SJCRH30 (cell line): ENCODE measurements around the gene OSBP2. TPM values are rescaled to one million over a fixed set of nuclear protein-coding genes. Genes with fewer than 3 reads are reported as not detected.

Experiments
- DNase-seq, 2 experiments: peaks; one replicate each; pipeline ENCODE4 v3.0.0-alpha.2; 2015 to 2020
- H3K27ac ChIP-seq: fragments of 250-450 bp; sonication (Bioruptor Pico); 2 replicates; pipeline ENCODE4 v1.5.1; 2020; ENCODE audit warnings: mild to moderate bottlenecking, moderate library complexity
- H3K27me3 ChIP-seq: fragments of 250-450 bp; sonication (Bioruptor Pico); 2 replicates; pipeline ENCODE4 v1.5.1; 2020; ENCODE audit warnings: mild to moderate bottlenecking, moderate library complexity
- H3K36me3 ChIP-seq: fragments of 250-450 bp; sonication (Bioruptor Pico); 2 replicates; pipeline ENCODE4 v1.5.1; 2020; ENCODE audit warnings: mild to moderate bottlenecking, moderate library complexity
- H3K4me1 ChIP-seq: fragments of 250-450 bp; sonication (Bioruptor Pico); 2 replicates; pipeline ENCODE4 v1.5.1; 2020; ENCODE audit warnings: mild to moderate bottlenecking, moderate library complexity
- H3K4me3 ChIP-seq: fragments of 250-450 bp; sonication (Bioruptor Pico); 2 replicates; pipeline ENCODE4 v1.5.1; 2020; ENCODE audit warnings: mild to moderate bottlenecking, moderate library complexity
- H3K9me3 ChIP-seq: fragments of 250-450 bp; sonication (Bioruptor Pico); replicated peaks from 2 replicates; pipeline ENCODE4 v1.5.1; 2020; ENCODE audit warnings: mild to moderate bottlenecking, moderate library complexity
- total RNA-seq: library from RNA; depleted of rRNA; stranded (reverse); fragments of >200 nt; shearing (Covaris generic); gene quantifications from 2 replicates; pipeline ENCODE4 v1.2.3, GENCODE V29; 2014

OSBP2 gene
- total RNA-seq, 1 experiment from 2014 or later = not detected

GRCh38 chr22:30832407-30832987 lies 137.8 kb downstream of the OSBP2 start:
- no peaks in the 10 kb centered on the region for H3K9me3 ChIP-seq
- H3K27ac ChIP-seq = no peak overlapping the region
- no peak for DNase-seq

GRCh38 chr22:30833322-30833721 lies 138.6 kb downstream of the OSBP2 start:
- no peaks in the 10 kb centered on the region for H3K9me3 ChIP-seq

More at GRCh38 chr22:30832407-30832987, 137.8 kb downstream of the OSBP2 start:
- Histone ChIP-seq H3K4me1 (no peaks in the 10 kb centered on the region), H3K4me3 (no peak overlapping the region), H3K36me3 (no peaks in the 10 kb centered on the region), H3K27me3 (no peaks in the 10 kb centered on the region)

GRCh38 chr22:30837531-30837930 lies 142.9 kb downstream of the OSBP2 start:
- DNase-seq = no peak
- Histone ChIP-seq H3K36me3 (no peaks in the 10 kb centered on the region), H3K4me3 (no peak overlapping the region), H3K27me3 (no peaks in the 10 kb centered on the region), H3K4me1 (no peaks in the 10 kb centered on the region), H3K27ac (no peak overlapping the region), H3K9me3 (no peaks in the 10 kb centered on the region)

More at GRCh38 chr22:30833322-30833721, 138.6 kb downstream of the OSBP2 start:
- H3K4me1 ChIP-seq = no peaks in the 10 kb centered on the region
- no peak for DNase-seq
- no peak overlapping the region for H3K27ac ChIP-seq
- no peaks in the 10 kb centered on the region for H3K27me3 ChIP-seq
- H3K4me3 ChIP-seq = no peak overlapping the region
- no peaks in the 10 kb centered on the region for H3K36me3 ChIP-seq

- Histone ChIP-seq H3K36me3 (no peaks in the 10 kb centered on the region), H3K4me1 (no peaks in the 10 kb centered on the region), H3K4me3 (no peak overlapping the region), H3K9me3 (no peaks in the 10 kb centered on the region), H3K27ac (no peak overlapping the region), H3K27me3 (no peaks in the 10 kb centered on the region)
- DNase-seq = no peak
These were observed 143.4 kb downstream of the OSBP2 start for GRCh38 chr22:30838111-30838510.

- no peak for DNase-seq
- Histone ChIP-seq H3K4me3 (no peak overlapping the region), H3K36me3 (no peaks in the 10 kb centered on the region), H3K9me3 (no peaks in the 10 kb centered on the region), H3K27me3 (no peaks in the 10 kb centered on the region), H3K4me1 (no peaks in the 10 kb centered on the region), H3K27ac (no peak overlapping the region)
These were observed 146.6 kb downstream of the OSBP2 start for GRCh38 chr22:30841273-30841672.

GRCh38 chr22:30843245-30843644 lies 148.6 kb downstream of the OSBP2 start:
- Histone ChIP-seq H3K27ac (no peak overlapping the region), H3K4me1 (no peaks in the 10 kb centered on the region), H3K27me3 (no peaks in the 10 kb centered on the region), H3K9me3 (no peaks in the 10 kb centered on the region), H3K36me3 (no peaks in the 10 kb centered on the region), H3K4me3 (no peak overlapping the region)
- DNase-seq = no peak

- no peak overlapping the region for H3K27ac ChIP-seq
- no peaks in the 10 kb centered on the region for H3K4me1 ChIP-seq
- no peak for DNase-seq
- H3K9me3 ChIP-seq = no peaks in the 10 kb centered on the region
- no peak overlapping the region for H3K4me3 ChIP-seq
- H3K36me3 ChIP-seq = no peaks in the 10 kb centered on the region
- no peaks in the 10 kb centered on the region for H3K27me3 ChIP-seq
These were observed 152.9 kb downstream of the OSBP2 start for GRCh38 chr22:30847583-30847982.

GRCh38 chr22:30855266-30855665 lies 160.6 kb downstream of the OSBP2 start:
- Histone ChIP-seq H3K9me3 (no peaks in the 10 kb centered on the region), H3K4me1 (no peaks in the 10 kb centered on the region), H3K27me3 (no peaks in the 10 kb centered on the region)

GRCh38 chr22:30855677-30856518 lies 161.2 kb downstream of the OSBP2 start:
- Histone ChIP-seq H3K4me3 (no peak overlapping the region), H3K4me1 (no peaks in the 10 kb centered on the region), H3K9me3 (no peaks in the 10 kb centered on the region), H3K27me3 (no peaks in the 10 kb centered on the region), H3K27ac (no peak overlapping the region), H3K36me3 (no peaks in the 10 kb centered on the region)
- no peak for DNase-seq

More at GRCh38 chr22:30855266-30855665, 160.6 kb downstream of the OSBP2 start:
- no peak overlapping the region for H3K27ac ChIP-seq
- DNase-seq = no peak
- H3K36me3 ChIP-seq = no peaks in the 10 kb centered on the region
- no peak overlapping the region for H3K4me3 ChIP-seq

GRCh38 chr22:30856741-30857502 lies 162.2 kb downstream of the OSBP2 start:
- no peak overlapping the region for H3K27ac ChIP-seq
- DNase-seq = no peak

GRCh38 chr22:30857791-30858190 lies 163.1 kb downstream of the OSBP2 start:
- Histone ChIP-seq H3K4me1 (no peaks in the 10 kb centered on the region), H3K27ac (no peak overlapping the region), H3K4me3 (no peak overlapping the region), H3K27me3 (no peaks in the 10 kb centered on the region; the same call in 1 of the 2 replicates), H3K36me3 (no peaks in the 10 kb centered on the region), H3K9me3 (no peaks in the 10 kb centered on the region)
- no peak for DNase-seq

More at GRCh38 chr22:30856741-30857502, 162.2 kb downstream of the OSBP2 start:
- Histone ChIP-seq H3K4me1 (no peaks in the 10 kb centered on the region), H3K4me3 (no peak overlapping the region), H3K36me3 (no peaks in the 10 kb centered on the region), H3K9me3 (no peaks in the 10 kb centered on the region), H3K27me3 (no peaks in the 10 kb centered on the region; the same call in 1 of the 2 replicates)

- Histone ChIP-seq H3K4me3 (no peak overlapping the region), H3K27me3 (no peaks in the 10 kb centered on the region; the same call in 1 of the 2 replicates), H3K9me3 (no peaks in the 10 kb centered on the region), H3K36me3 (no peaks in the 10 kb centered on the region), H3K4me1 (no peaks in the 10 kb centered on the region), H3K27ac (no peak overlapping the region)
- DNase-seq = no peak
These were observed 164.5 kb downstream of the OSBP2 start for GRCh38 chr22:30858976-30859713.

GRCh38 chr22:30859714-30860095 lies 165.0 kb downstream of the OSBP2 start:
- no peak for DNase-seq
- Histone ChIP-seq H3K27ac (no peak overlapping the region), H3K36me3 (no peaks in the 10 kb centered on the region), H3K27me3 (no peaks in the 10 kb centered on the region; the same call in 1 of the 2 replicates), H3K9me3 (no peaks in the 10 kb centered on the region), H3K4me3 (no peak overlapping the region), H3K4me1 (no peaks in the 10 kb centered on the region)
